ENCODE data around the gene EYS. TPM values are rescaled to one million over a fixed set of nuclear protein-coding genes. Genes with fewer than 3 reads are reported as not detected.

EYS gene
- polyA plus RNA-seq (2012; ENCODE audit: insufficient read length, low read depth), result not detected

DNA sequence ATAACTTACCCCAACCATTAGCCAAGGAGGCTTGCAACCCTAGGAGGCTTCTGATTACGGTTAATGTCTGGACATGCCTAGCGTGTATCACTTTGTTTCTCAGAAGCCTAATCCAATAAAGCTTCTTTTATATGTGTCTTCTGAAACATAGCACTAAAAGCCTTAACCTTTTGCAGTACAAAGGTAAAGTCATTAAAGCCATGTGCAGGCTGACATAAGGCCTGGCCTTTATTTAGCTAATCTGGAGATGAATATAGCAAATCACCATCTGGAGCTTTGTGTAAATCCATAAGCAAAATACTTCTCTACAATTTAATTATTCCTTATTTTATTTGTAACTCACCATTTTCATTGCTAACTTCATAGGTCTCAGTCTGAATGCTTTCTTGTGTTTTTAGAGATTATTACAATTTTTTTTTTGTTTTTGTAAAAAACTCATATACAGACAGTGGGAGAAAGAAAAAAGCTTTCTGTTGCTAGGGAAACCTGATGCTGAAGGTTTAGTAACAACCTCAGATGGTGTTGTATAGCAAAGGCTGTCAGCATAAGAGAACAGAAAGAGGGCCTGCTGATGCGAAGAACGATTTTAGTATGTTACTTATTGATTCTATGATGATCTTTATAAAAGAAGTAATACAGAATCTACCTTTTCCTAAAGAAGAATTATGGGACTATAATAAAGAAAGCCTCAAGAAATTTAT is at the start of gene EYS:
Gene EYS (minus strand): TSS at position 101 of the 701 bp plus-strand sequence. CDS start 211,816 bp downstream, outside the sequence.
- TF ChIP-seq SIN3A (IDR thresholded peaks at IDR 0.05; ENCODE audit: borderline replicate concordance, insufficient read depth, low read length), result no peak
- TF ChIP-seq REST (IDR thresholded peaks at IDR 0.05; ENCODE audit: insufficient read depth in 1 of 2, low read depth in 2 of 2, low read length in 2 of 2), result no peak
- TF ChIP-seq FOXP2 (optimal IDR thresholded peaks at IDR 0.05; ENCODE audit: borderline replicate concordance, extremely low read depth, extremely low read length, insufficient read depth), result no peak
- TF ChIP-seq POLR2AphosphoS5 (IDR thresholded peaks at IDR 0.05; ENCODE audit: low read depth, low read length), result no peak
- no peak for TF ChIP-seq TAF1 (IDR thresholded peaks at IDR 0.05; ENCODE audit: borderline replicate concordance, insufficient read depth, low read length)

- TF ChIP-seq TAF1 (IDR thresholded peaks at IDR 0.05; ENCODE audit: borderline replicate concordance, insufficient read depth, low read length) (no peak), REST (IDR thresholded peaks at IDR 0.05; ENCODE audit: insufficient read depth in 1 of 2, low read depth in 2 of 2, low read length in 2 of 2) (no peak), POLR2AphosphoS5 (IDR thresholded peaks at IDR 0.05; ENCODE audit: low read depth, low read length) (no peak), FOXP2 (optimal IDR thresholded peaks at IDR 0.05; ENCODE audit: borderline replicate concordance, extremely low read depth, extremely low read length, insufficient read depth) (no peak), SIN3A (IDR thresholded peaks at IDR 0.05; ENCODE audit: borderline replicate concordance, insufficient read depth, low read length) (no peak)
These were observed 39.3 kb upstream of the EYS start for GRCh38 chr6:65746302-65746701.

GRCh38 chr6:65745614-65746013 is 38.6 kb upstream of the EYS start:
- TF ChIP-seq SIN3A (IDR thresholded peaks at IDR 0.05; ENCODE audit: borderline replicate concordance, insufficient read depth, low read length) (no peak), REST (IDR thresholded peaks at IDR 0.05; ENCODE audit: insufficient read depth in 1 of 2, low read depth in 2 of 2, low read length in 2 of 2) (no peak), TAF1 (IDR thresholded peaks at IDR 0.05; ENCODE audit: borderline replicate concordance, insufficient read depth, low read length) (no peak)

GRCh38 chr6:65728879-65729479 is 22.0 kb upstream of the EYS start:
- TF ChIP-seq SIN3A (IDR thresholded peaks at IDR 0.05; ENCODE audit: borderline replicate concordance, insufficient read depth, low read length) (no peak), TAF1 (IDR thresholded peaks at IDR 0.05; ENCODE audit: borderline replicate concordance, insufficient read depth, low read length) (no peak), POLR2AphosphoS5 (IDR thresholded peaks at IDR 0.05; ENCODE audit: low read depth, low read length) (no peak), REST (IDR thresholded peaks at IDR 0.05; ENCODE audit: insufficient read depth in 1 of 2, low read depth in 2 of 2, low read length in 2 of 2) (no peak), FOXP2 (optimal IDR thresholded peaks at IDR 0.05; ENCODE audit: borderline replicate concordance, extremely low read depth, extremely low read length, insufficient read depth) (no peak)
